ENCODE measurements around the gene SF3B2.
"Not testable (repeated sequence)": the region's sequence is repeated elsewhere in the genome, so short reads cannot be mapped to it uniquely, and the experiment has no call there.

SF3B2 gene

DNA sequence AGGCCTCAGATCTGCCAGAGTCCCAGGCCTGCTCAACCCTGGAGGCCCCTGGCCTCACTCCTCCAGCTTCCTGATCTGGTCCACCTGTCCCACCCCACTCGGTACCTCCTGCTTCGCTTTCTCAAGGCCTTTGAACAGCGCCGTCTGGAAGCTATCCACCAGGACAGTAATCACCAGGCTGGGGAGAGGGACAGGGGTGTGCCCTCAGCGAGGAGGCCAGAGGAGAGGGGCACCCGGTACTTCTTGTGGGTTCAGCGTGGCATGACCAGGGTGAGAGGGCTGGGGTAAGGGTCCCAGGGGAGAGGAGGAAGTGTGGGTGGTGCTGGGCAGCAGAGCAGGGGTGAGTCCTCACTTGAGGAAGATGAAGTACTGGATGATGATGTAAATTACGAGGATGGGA, 32.0 kb upstream of the SF3B2 start:
- DNase-seq = no peak

DNA sequence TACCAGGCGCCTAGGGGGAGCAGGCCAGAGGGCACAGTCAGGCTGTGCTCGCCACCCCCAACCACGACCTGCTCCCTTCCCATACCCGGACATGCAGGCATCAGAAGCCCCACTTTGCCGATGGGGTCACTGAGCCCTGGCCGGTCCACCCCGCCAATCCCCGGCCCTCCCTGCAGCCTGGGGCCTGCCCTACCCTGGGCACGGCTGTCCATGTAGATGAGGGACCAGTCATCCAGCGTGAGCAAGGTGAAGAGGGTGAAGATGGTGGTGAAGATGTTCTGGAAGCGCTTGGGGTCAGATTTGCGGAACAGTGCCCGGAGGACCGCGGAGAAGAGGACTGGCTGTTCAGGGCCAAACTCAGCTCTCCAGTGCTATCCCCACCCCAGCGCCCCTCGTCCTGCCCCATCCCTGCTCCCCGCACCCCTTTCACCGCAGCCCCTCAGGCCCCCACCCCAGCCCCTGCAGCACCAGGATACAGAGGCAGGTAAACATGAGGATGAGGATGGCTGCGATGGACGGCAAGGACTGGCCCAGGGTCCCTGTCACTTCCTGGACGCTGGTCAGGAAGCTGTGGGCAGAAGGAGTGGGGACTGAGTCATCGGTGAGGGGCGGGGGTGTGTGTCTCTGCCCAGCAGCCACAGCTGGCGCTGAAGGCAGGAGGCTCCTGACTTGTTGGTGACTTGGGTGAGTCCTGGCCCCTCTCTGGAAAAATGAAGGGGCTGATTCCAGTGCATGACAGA, 31.4 kb upstream of the SF3B2 start:
- DNase-seq = no peak

DNA sequence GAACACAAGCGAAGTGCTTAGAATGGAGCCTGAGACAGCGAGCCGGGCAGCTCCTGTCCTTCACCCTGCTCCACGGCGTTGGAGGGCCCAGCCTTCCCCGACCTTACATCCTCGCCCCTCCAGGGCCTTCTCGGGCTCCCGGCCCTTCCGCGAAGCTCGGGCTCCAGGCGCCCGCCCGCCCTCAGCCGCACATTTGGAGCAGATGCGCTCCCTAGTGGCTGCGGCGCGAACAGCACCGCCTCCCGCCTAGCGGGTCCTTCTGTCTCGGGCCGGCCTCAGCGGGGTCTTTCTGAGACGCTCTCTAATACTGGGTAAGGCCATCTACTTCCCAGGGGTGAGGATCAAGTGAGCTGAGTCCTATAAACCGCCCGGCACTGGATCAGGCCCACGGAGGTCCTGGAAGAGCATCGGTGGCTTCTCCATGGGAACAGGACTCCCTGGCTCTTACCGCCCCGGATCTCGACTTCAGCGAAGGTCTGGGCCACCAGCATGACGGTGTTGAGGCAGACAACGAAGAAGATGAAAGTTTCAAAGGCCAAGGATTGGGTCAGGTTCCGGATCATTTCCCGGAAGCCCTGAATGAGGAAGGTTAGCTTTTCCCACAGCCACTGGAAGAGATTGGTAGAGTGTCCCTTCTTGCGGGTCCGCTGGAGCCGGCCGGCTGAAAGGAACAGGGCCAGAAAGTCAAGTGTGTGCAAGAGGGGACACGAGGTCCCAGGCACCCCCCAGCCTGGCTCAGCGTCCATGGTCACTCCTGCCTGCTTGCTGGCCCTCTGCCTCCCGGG, 29.6 kb upstream of the SF3B2 start:
- peak; percentile 19 for DNase-seq

GRCh38 chr11:66023186-66023440, 29.1 kb upstream of the SF3B2 start:
- DNase-seq = not testable (repeated sequence)

GRCh38 chr11:66026017-66026529, 26.1 kb upstream of the SF3B2 start, which contains the start of gene CATSPER1:
Gene CATSPER1, minus strand, starts transcription at chr11:66026479. Its CDS starts 100 bp downstream, at chr11:66026379.
- DNase-seq = no peak

DNA sequence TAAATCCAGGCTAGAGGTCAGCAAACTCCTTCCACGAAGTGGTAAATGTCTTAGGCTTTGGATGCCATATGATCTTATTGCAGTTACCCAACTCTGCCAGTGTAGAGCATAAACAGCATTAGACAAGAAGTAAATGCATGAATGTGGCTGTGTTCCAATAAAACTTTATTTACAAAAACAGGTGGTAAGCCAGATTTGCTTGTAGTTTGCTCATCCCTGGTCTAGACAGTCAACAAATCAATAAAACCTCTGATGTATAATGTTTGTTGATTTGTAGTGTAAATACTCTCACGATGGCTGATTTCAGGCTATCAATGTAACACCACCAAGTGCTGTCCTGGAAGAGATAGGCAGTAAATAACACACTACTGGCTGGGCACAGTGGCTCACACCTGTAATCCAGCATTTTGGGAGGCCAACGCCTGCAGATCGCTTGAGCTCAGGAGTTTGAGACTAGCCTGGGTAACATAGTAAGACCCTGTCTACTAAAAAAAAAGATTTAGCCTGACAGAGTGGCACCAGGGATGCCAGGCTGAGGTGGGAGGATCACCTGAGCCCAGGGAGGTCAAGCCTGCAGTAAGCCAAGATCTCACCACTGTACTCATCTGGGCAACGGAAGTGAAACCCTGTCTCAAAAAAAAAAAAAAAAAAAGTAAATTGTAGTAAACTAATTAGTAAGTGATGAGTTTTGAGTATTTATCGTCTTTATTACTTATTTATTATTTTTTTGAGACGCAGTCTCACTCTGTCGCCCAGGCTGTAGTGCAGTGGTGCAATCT, 19.0 kb upstream of the SF3B2 start:
- no peak for DNase-seq

DNA sequence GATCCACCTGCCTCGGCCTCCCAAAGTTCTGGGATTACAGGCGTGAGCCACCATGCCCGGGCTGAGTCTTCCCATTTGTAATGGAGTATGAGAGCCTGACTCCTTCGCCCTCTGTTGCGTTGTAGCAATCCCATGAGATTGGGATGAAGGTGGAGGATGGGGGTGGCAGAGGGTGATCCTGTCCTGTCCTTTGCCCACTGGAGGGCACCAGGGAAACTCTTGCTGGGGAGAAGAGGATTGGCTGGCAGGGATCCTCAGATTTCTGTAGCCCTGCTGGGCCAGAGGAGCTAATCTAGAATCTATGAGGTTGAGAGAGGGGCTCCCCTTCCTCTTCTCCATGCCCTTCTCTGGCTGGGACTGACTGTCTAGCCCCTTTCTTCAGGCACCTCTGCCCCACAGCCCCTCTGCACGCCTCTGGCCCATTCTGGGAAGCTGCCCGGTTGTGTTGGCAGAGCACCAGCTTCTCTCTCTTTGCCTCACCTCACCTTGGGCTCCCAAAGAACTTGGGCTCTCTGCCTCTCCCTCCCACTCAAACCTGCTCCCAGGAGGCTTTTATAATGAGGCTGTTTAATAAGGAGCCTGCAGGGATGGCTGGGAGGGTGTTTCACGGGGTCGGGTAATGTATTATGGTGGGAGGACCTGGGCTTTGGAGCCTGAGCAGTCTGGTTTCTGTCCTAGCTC, 16.4 kb upstream of the SF3B2 start:
- no peak for DNase-seq

DNA sequence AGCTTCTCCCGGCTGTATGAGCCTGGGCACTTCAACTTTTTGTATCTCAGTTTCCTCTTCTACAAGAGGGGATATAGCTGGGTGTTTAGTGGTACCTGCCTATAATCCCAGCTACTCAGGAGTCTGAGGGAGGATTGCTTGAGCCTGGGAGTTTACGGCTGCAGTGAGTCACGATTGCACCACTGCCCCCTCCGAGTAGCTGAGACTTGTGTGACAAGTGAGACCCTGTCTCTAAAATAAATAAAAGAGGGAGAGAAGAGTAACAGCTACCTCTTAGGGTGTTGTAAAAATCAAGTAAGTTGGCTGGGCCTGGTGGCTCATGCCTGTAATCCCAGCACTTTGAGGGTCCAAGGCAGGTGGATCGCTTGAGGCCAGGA, 15.8 kb upstream of the SF3B2 start:
- no peak for DNase-seq

DNA sequence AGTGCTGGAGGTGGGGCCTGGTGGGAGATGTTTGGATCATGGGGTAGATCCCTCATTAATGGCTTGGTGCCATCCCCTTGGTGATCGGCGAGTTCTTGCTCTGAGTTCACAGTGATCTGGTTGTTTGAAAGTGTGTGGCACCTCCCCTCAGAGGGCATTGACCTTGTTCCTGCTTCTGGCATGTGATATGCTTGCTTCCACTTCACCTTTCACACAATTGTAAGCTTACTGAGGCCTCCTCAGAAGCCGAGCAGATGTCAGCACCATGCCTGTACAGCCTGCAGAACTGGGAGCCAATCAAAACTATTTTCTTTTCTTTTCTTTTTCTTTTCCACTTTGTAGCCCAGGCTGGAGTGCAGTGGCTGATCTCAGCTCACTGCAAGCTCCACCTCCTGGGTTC, 14.8 kb upstream of the SF3B2 start:
- no peak for DNase-seq

GRCh38 chr11:66039765-66040164, 12.4 kb upstream of the SF3B2 start:
- DNase-seq = no peak

DNA sequence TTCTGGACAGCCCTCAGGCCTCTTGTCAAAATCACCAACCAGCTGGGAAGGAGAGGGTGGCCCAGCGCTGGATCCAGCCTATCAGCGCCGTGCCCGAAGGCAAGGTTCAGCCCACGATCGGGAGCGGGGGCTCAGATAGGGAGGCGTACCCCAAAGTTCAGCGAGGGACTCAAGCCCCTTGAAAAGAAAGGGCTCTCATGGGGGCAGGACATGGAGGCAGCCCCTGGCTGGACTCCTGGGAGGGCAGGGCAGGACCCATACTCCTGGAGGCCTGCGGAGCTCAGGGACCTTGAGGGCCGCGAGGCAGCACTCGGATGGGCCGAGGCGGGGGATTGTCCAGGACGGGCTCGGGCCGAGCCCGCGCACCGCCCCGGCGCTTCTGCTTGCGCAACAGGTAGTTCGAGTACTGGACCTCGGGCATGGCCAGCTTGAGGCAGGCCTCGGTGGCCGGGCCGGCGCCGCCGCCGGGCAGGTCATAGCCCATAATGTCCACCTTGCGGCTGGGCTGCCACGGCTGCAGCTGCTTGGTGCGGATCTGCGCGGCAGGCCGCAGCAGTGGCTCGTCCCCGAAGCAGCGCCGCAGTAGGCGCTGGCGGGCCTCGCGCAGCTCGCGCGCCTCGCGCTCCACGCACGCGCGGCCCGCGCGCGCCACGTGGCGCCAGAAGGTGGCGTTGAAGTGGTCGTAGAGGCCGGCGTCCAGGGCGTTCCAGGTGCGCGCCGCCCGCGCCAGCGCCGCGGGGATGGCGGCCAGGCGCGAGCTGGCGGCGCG, 9.8 kb upstream of the SF3B2 start:
- no peak for DNase-seq

- no peak for DNase-seq
Observed at GRCh38 chr11:66042996-66043906, 8.9 kb upstream of the SF3B2 start.

DNA sequence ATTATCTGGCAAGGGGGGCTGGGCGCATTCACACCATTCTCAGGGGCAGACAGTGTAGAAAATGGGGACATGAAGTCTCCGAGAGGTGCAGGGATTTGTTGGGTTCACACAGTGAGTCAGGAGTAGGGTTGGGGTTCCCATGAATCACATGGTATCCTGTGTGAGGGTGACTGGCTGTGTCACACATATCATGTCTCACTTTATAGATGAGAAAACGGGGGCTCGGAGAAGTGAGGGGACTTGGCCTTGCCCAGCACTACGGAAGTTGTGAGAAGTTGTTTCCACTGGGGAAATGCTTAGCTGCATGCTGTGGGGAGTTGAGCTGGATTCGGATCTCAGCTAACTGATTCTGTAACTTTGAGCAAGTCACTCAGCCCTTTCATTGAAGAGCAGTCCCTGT, 7.4 kb upstream of the SF3B2 start:
- DNase-seq = no peak

- no peak for DNase-seq
Observed at GRCh38 chr11:66045177-66045639, 7.0 kb upstream of the SF3B2 start.

DNA sequence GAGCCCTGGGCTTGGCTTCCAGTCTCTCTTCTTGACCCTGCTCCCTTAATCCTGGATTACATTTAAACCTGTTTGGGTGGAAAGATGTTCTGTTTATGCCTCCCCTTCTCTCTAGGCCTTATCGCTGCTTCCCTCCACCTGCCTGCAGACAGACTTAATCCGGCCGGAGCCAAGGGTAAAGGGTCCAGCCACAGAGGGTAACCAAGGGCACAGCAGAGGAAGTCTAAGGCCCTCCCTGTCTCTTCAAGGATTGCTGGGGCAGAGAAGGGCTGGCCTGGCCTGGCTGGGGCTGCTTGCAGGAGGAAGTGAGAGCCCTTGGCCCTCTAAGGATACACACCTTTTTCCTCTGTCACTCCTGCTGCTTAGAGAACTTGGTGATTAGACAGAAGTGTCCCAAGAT, 5.3 kb upstream of the SF3B2 start:
- no peak for DNase-seq

- no peak for DNase-seq
Observed at GRCh38 chr11:66047541-66048365, 4.4 kb upstream of the SF3B2 start.

DNA sequence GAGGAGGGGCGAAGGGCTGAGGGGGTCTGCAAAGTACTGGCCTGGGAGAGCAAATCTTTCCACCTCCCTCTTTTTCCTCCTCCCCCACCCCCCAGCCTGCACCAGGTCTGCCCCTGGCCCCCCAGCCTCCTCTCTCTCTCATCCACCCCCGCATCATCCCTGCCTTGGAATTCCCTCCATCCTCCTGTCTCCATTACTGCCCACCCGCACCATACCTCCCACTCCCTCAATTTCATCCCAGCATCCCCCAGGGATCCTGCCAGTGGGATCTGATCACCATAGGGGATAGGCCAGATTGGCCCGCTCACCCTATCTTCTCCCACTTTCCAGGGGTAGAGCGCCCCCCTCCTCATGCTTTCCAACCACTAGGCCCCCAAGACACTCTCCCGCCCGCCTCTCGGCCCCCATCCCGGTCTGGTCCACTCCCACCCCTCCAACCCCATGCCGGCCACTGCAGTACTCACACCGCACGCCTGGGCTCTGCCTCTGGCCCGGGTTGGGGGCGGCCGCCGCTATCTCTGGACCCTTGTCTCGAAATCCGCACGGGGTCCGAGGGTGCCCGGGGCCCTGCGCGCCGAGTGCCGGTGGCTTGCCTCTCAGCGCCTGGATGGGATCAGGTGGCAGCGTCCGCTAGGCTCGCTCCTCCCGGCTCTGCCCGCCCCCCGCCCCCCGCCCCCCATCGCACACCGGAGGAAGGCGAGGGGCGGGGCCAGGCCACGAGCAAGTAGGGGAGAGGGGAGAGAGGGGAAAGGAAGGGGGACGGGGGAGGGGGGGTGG, 3.4 kb upstream of the SF3B2 start, which contains the start of gene GAL3ST3:
GAL3ST3 (minus strand) TSS at position 615 of the 777 bp plus-strand sequence. CDS start 3,746 bp downstream, outside the sequence.
- DNase-seq = no peak

DNA sequence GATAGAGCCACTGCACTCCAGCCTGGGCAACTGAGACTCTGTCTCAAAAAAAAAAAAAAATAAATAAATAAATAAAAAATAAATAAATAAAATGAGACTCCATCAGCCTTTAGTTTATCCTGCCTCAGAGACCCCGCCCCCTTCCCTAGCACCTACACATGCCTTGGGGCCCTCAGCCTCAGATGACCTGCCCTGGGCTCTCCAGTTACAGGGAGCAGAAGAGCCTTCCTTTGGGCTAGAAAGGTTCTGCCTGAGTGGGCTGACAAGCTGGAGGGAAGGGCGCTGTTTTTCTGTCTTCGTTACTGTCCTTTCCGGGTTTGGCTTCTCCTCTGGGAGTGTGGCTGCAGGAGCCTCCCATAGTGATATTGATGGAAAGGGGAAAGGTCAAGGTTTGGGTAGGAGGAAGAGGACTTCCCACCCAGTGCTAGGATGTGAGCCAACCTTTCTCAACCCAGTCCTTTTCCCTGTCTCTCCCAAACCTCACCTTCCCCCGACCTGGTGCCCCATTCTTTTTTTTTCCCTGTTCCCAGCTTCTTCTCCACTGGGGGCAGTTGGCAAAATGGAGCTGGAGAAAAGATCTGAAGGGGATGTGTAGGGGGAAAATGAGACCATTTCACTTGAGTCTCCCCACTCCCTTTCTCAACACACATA, 1.5 kb upstream of the SF3B2 start:
- no peak for DNase-seq

DNA sequence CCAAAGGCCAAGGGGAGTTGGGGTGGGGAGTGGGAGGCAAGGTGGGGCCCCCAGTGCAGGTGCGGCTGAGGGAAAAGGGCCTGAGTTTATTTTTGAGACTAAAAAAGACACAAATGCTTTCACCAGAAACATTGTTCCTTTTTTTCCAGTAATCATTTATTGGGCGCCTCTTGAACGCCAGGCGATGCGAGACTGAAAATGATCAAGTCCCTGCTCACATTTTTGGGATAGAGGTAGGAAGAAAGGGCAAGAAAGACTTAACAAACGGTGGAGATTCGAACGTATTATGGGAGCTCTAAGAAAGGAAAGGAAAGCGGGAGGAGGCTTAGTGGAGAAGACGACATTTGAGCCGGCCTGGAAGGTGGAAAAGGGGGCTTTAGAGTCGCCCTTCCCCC, 796 bp upstream of the SF3B2 start:
- no peak for DNase-seq

Data from GOT3 (cell line).